Activated CD8-positive, alpha-beta T cell treated with anti-CD3 and anti-CD28 coated beads, Interleukin-2, amount 10 ng/mL, durations not matched to agents 7 days and 5 days (primary cell): Measurements from ENCODE around the gene NKAP. TPM values are rescaled to one million over a fixed set of nuclear protein-coding genes. Genes with fewer than 3 reads are reported as not detected.
"Not testable (repeated sequence)": the region's sequence is repeated elsewhere in the genome, so short reads cannot be mapped to it uniquely, and the experiment has no call there.

Experiments used
- ATAC-seq: fragments of 150-1000 bp; cut with Tn5 transposase; one replicate; pipeline ENCODE4 v1.10.0; 2021; ENCODE audit warnings: moderate library complexity
- CTCF ChIA-PET: fragments of 350-600 bp; sonication (Branson Sonifier 250); formaldehyde crosslinking; loops from one replicate; lab custom pipeline; 2021; ENCODE audit warnings: antibody characterized with exemption; lab: Charles Lee
- POLR2A ChIA-PET: fragments of 350-600 bp; sonication (Branson Sonifier 250); formaldehyde crosslinking; loops from one replicate; lab custom pipeline; 2021; ENCODE audit warnings: antibody characterized with exemption; lab: Charles Lee
- DNase-seq: peaks from one replicate; pipeline ENCODE4 v3.0.0-alpha.2; 2020
- H3K27ac Mint-ChIP-seq: one replicate; pipeline ENCODE4 v1.8.0; 2021; ENCODE audit warnings: mild to moderate bottlenecking, mixed read lengths
- H3K27me3 Mint-ChIP-seq: one replicate; pipeline ENCODE4 v1.8.0; 2021; ENCODE audit warnings: low read depth, mixed read lengths
- H3K36me3 Mint-ChIP-seq: one replicate; pipeline ENCODE4 v1.8.0; 2021; ENCODE audit warnings: low read depth, mixed read lengths
- H3K4me1 Mint-ChIP-seq: one replicate; pipeline ENCODE4 v1.8.0; 2021; ENCODE audit warnings: low read depth, mixed read lengths
- H3K4me3 Mint-ChIP-seq: one replicate; pipeline ENCODE4 v1.8.0; 2021; ENCODE audit warnings: mild to moderate bottlenecking, mixed read lengths
- H3K9me3 Mint-ChIP-seq: one replicate; pipeline ENCODE4 v1.8.0; 2022; ENCODE audit warnings: mixed read lengths; ENCODE audit not compliant: insufficient read depth
- total RNA-seq, 2 experiments: library from RNA; stranded (reverse); gene quantifications; one replicate each; pipeline ENCODE4 v1.2.3, GENCODE V29; 2021

Gene NKAP
- total RNA-seq, 2 experiments from 2014 or later, result 6.5 to 7.6 TPM

- Mint-ChIP-seq H3K4me1 (no peaks in the 10 kb centered on the region), H3K9me3 (no peaks in the 10 kb centered on the region), H3K27ac (no peak overlapping the region), H3K27me3 (no peaks in the 10 kb centered on the region), H3K4me3 (no peak overlapping the region), H3K36me3 (peaks cover 4% of the 10 kb centered on the region)
- ChIA-PET POLR2A (no interaction called here), CTCF (no interaction called here)
- no peak for DNase-seq
- ATAC-seq, result no peak
Measured at GRCh38 chrX:119919835-119920585, 23.5 kb downstream of the NKAP start.

GRCh38 chrX:119917877-119918276 is 25.7 kb downstream of the NKAP start:
- no peak for ATAC-seq

GRCh38 chrX:119916310-119916709 is 27.2 kb downstream of the NKAP start:
- ChIA-PET CTCF (no interaction called here), POLR2A (no interaction called here)
- Mint-ChIP-seq H3K36me3 (no peaks in the 10 kb centered on the region), H3K4me3 (no peak overlapping the region), H3K27ac (no peak overlapping the region), H3K27me3 (no peaks in the 10 kb centered on the region), H3K4me1 (no peaks in the 10 kb centered on the region), H3K9me3 (no peaks in the 10 kb centered on the region)
- DNase-seq (no peak), ATAC-seq (no peak)

More at GRCh38 chrX:119917877-119918276, 25.7 kb downstream of the NKAP start:
- no peak overlapping the region for H3K4me3 Mint-ChIP-seq
- ChIA-PET POLR2A (interaction anchor here (0.6 kb wide), 1 partner anchor 178 kb away, joined by 3 read pairs; no protein-coding TSS in a partner anchor), CTCF (no interaction called here)
- no peaks in the 10 kb centered on the region for H3K4me1 Mint-ChIP-seq
- no peak overlapping the region for H3K27ac Mint-ChIP-seq
- DNase-seq, result no peak
- H3K27me3 Mint-ChIP-seq, result no peaks in the 10 kb centered on the region
- no peaks in the 10 kb centered on the region for H3K9me3 Mint-ChIP-seq
- H3K36me3 Mint-ChIP-seq, result no peaks in the 10 kb centered on the region

- ATAC-seq, result no peak
- POLR2A ChIA-PET, result interaction anchor here (0.7 kb wide), 1 partner anchor 10 kb away, joined by 3 read pairs; no protein-coding TSS in a partner anchor
Measured at GRCh38 chrX:119900976-119901375, 42.6 kb downstream of the NKAP start.

GRCh38 chrX:119899125-119899524 is 44.4 kb downstream of the NKAP start:
- ChIA-PET CTCF (no interaction called here), POLR2A (no interaction called here)
- H3K9me3 Mint-ChIP-seq, result no peaks in the 10 kb centered on the region
- H3K36me3 Mint-ChIP-seq, result no peaks in the 10 kb centered on the region
- DNase-seq (no peak), ATAC-seq (no peak)
- no peak overlapping the region for H3K4me3 Mint-ChIP-seq
- H3K4me1 Mint-ChIP-seq, result no peaks in the 10 kb centered on the region
- no peaks in the 10 kb centered on the region for H3K27me3 Mint-ChIP-seq
- H3K27ac Mint-ChIP-seq, result no peak overlapping the region

More at GRCh38 chrX:119900976-119901375, 42.6 kb downstream of the NKAP start:
- Mint-ChIP-seq H3K4me1 (no peaks in the 10 kb centered on the region), H3K9me3 (no peaks in the 10 kb centered on the region), H3K27me3 (no peaks in the 10 kb centered on the region), H3K4me3 (no peak overlapping the region), H3K36me3 (no peaks in the 10 kb centered on the region), H3K27ac (no peak overlapping the region)
- CTCF ChIA-PET, result interaction anchor here (1.0 kb wide), 1 partner anchor 12 kb away, joined by 5 read pairs; no protein-coding TSS in a partner anchor
- DNase-seq, result no peak

GRCh38 chrX:119895843-119896326 is 47.7 kb downstream of the NKAP start, which contains the start of gene AKAP14:
Gene AKAP14 (plus strand): TSS chrX:119895893. CDS start chrX:119903224, 7,331 bp downstream.
- ChIA-PET CTCF (no interaction called here), POLR2A (no interaction called here)
- no peaks in the 10 kb centered on the region for H3K9me3 Mint-ChIP-seq
- H3K36me3 Mint-ChIP-seq, result no peaks in the 10 kb centered on the region
- no peaks in the 10 kb centered on the region for H3K4me1 Mint-ChIP-seq
- no peak within 1 kb of the TSS for H3K27ac Mint-ChIP-seq
- no peak for DNase-seq
- H3K27me3 Mint-ChIP-seq, result no peaks in the 10 kb centered on the region
- ATAC-seq, result no peak
- H3K4me3 Mint-ChIP-seq, result no peak within 1 kb of the TSS

- H3K4me1 Mint-ChIP-seq, ATAC-seq, POLR2A ChIA-PET, H3K4me3 Mint-ChIP-seq, H3K36me3 Mint-ChIP-seq, CTCF ChIA-PET, DNase-seq, H3K9me3 Mint-ChIP-seq, H3K27ac Mint-ChIP-seq, H3K27me3 Mint-ChIP-seq: not testable (repeated sequence)
Measured at GRCh38 chrX:119891961-119892692, 51.4 kb downstream of the NKAP start.

GRCh38 chrX:119890626-119891025 is 52.9 kb downstream of the NKAP start:
- H3K4me3 Mint-ChIP-seq, ATAC-seq, POLR2A ChIA-PET: not testable (repeated sequence)

GRCh38 chrX:119887721-119888425 is 55.7 kb downstream of the NKAP start:
- ChIA-PET CTCF (interaction anchor here (0.8 to 2.1 kb wide), 9 partner anchors 9 to 406 kb away, joined by 3 to 6 read pairs (median 3); partner anchors contain the start of gene RPL39), POLR2A (interaction anchor here (1.0 kb wide), 1 partner anchor 18 kb away, joined by 5 read pairs; no protein-coding TSS in a partner anchor)
- DNase-seq, result peak; percentile 58
- Mint-ChIP-seq H3K4me3 (peak overlapping the region; percentile 31), H3K27me3 (no peaks in the 10 kb centered on the region), H3K9me3 (no peaks in the 10 kb centered on the region), H3K27ac (no peak overlapping the region), H3K36me3 (no peaks in the 10 kb centered on the region), H3K4me1 (peaks cover 12% of the 10 kb centered on the region)
- ATAC-seq, result peak; percentile 83

More at GRCh38 chrX:119890626-119891025, 52.9 kb downstream of the NKAP start:
- not testable (repeated sequence) for DNase-seq, H3K36me3 Mint-ChIP-seq, H3K9me3 Mint-ChIP-seq, H3K27ac Mint-ChIP-seq, H3K27me3 Mint-ChIP-seq
- H3K4me1 Mint-ChIP-seq, result peaks cover 12% of the 10 kb centered on the region
- CTCF ChIA-PET, result interaction anchor here (1.7 kb wide), 1 partner anchor 10 kb away, joined by 4 read pairs; no protein-coding TSS in a partner anchor

- peak; percentile 58 for DNase-seq
- ChIA-PET CTCF (interaction anchor here (1.2 kb wide), 1 partner anchor 16 kb away, joined by 3 read pairs; no protein-coding TSS in a partner anchor), POLR2A (no interaction called here)
- Mint-ChIP-seq H3K4me3 (peak overlapping the region; percentile 45), H3K36me3 (peaks cover under 1% of the 10 kb centered on the region), H3K4me1 (peaks cover 13% of the 10 kb centered on the region), H3K9me3 (no peaks in the 10 kb centered on the region), H3K27me3 (no peaks in the 10 kb centered on the region), H3K27ac (peak overlapping the region; percentile 52)
- peak; percentile 73 for ATAC-seq
Measured at GRCh38 chrX:119885554-119886428, 57.8 kb downstream of the NKAP start.
